Activated T-helper 17 cell treated with anti-CD3 and anti-CD28 coated beads, Interleukin-2, amount 50 U/mL, for 72 hours (primary cell): ENCODE results near the gene CHD2. TPM values are rescaled to one million over a fixed set of nuclear protein-coding genes. Genes with fewer than 3 reads are reported as not detected.

Experiments
- ATAC-seq: fragments of 150-1000 bp; cut with Tn5 transposase; replicated peaks from 2 replicates; pipeline ENCODE4 v1.10.0; 2021; ENCODE audit warnings: mild to moderate bottlenecking, moderate library complexity
- H3K27ac Mint-ChIP-seq: one replicate; pipeline ENCODE4 v1.8.0; 2022; ENCODE audit warnings: mixed read lengths
- H3K27me3 Mint-ChIP-seq: one replicate; pipeline ENCODE4 v1.8.0; 2022; ENCODE audit warnings: mixed read lengths
- H3K36me3 Mint-ChIP-seq: one replicate; pipeline ENCODE4 v1.8.0; 2022; ENCODE audit warnings: low read depth, mild to moderate bottlenecking, mixed read lengths
- H3K4me1 Mint-ChIP-seq: one replicate; pipeline ENCODE4 v1.8.0; 2022; ENCODE audit warnings: mixed read lengths
- H3K4me3 Mint-ChIP-seq: one replicate; pipeline ENCODE4 v1.8.0; 2022; ENCODE audit warnings: mild to moderate bottlenecking, mixed read lengths
- H3K9me3 Mint-ChIP-seq: one replicate; pipeline ENCODE4 v1.8.0; 2022; ENCODE audit warnings: mixed read lengths
- total RNA-seq, 2 donors: library from RNA; stranded (reverse); gene quantifications; one replicate each; pipeline ENCODE4 v1.2.3, GENCODE V29; 2022

Gene CHD2
- total RNA-seq, 2 donors from 2014 or later = 159 to 357 TPM

DNA sequence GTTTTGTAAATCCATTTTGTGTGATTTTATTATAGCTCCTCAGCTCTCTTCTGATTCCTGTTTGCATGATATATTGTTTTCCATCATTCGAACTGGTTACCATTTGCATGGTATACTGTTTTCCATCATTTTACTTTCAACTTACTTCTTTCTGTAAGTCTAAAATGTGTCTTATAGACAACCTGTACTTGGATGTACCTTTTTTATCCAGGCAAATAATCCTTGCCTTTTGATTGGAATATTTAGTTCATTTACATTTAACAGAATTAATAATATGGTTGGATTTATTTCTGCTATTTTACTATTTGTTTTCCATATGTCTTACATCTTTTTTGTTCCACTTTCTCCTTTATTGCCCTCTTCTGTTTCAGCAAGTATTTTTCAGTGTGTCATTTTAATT, 62.8 kb downstream of the CHD2 start:
- H3K4me1 Mint-ChIP-seq = peaks cover 46% of the 10 kb centered on the region

DNA sequence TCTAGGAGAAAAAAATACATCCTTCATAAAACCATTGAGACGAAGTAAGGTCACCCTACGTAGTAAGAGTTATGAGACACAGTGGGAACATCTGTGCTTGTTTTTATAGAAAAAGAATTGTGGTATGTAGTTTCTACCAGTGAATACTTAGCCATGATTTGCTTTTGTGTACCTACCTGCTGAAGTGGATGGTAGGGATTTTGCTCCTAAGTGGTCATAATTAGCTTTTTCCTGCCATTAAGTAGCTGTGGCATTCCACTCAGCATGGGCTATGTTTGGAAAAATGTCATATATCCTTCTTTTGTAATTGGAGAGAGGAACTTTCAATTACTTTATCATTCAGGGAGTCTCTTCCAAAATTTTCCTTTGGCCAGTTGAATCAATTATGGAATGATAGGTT, 63.7 kb downstream of the CHD2 start:
- Mint-ChIP-seq H3K9me3 (no peaks in the 10 kb centered on the region), H3K27ac (peak overlapping the region; percentile 78), H3K36me3 (no peaks in the 10 kb centered on the region), H3K4me1 (peaks cover 37% of the 10 kb centered on the region), H3K4me3 (peak overlapping the region; percentile 2), H3K27me3 (no peaks in the 10 kb centered on the region)
- ATAC-seq = no peak

More for the DNA sequence above, 62.8 kb downstream of the CHD2 start:
- ATAC-seq = no peak
- Mint-ChIP-seq H3K27me3 (no peaks in the 10 kb centered on the region), H3K27ac (peak overlapping the region; percentile 78), H3K36me3 (no peaks in the 10 kb centered on the region), H3K9me3 (no peaks in the 10 kb centered on the region), H3K4me3 (peak overlapping the region; percentile 25)

DNA sequence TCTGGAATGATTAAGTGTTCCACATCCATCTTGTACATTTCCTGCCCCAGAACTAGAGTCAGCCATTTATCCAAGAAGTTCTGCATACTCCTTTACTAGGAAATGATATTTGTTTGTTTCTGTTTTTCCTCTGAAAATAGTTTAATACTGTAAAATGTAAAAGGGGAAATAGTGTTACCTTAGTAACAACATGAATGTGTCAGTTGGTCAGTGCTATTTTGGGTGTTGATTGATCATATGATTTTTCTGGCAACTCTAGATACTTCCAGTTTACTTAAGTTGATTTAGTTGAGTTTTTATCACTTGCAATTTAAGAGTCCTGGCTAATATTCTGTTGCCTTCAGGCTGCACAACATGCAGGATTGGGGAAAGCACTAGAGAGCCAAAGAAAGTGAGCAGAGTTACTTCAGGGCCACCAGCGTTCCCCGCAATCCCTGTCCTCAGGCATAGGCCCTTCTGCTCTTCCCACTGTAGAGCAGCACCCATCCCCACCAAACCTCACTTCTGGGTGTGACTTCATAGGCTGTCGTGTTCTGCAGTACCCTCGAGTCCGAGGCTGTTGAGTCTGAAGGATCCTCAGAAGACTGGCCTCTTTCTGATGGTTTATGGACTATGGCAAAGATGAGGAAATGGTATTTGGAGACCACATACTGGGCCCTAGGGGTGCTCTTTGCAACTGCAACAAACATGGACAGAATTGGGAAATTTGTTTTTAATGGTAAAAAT, 69.0 kb downstream of the CHD2 start:
- H3K9me3 Mint-ChIP-seq = no peaks in the 10 kb centered on the region
- H3K4me1 Mint-ChIP-seq = peaks cover 15% of the 10 kb centered on the region
- H3K27ac Mint-ChIP-seq = peak overlapping the region; percentile 30
- no peaks in the 10 kb centered on the region for H3K36me3 Mint-ChIP-seq
- H3K27me3 Mint-ChIP-seq = no peaks in the 10 kb centered on the region
- no peak for ATAC-seq
- H3K4me3 Mint-ChIP-seq = no peak overlapping the region

DNA sequence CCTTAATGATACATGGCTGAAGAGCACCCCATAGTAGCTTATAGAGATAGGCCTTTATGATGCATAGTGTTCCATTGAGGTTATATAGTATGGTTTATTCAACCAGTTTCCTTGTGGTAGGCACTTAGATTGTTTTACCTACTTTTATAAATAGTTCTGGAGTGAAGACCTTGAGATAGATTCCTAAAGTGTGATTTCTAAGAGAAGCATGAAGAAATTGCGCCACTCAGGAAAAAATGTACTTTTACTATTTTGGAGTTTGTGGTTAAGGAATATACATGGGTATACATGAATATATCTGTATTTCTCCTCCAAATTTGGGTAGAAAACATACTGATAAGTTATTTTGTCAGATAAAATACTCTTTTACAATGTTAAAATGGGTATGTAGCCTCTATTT, 70.5 kb downstream of the CHD2 start:
- no peaks in the 10 kb centered on the region for H3K27me3 Mint-ChIP-seq

DNA sequence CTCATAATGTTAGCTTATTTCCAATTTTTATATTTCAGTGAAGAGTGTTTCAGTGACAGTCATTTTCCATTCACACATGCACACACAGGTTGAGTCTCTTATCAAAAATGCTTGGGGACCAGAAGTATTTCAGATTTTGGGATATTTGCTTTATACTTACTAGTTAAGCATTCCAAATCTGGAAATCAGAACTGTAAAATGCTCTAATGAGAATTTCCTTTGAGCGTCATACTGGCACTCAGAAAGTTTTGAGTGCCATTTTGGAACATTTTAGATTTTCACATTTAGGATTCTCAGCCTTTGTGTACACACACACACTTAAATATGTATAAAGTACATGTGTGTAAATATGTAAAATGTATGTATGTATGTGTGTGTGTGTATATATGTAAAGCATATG, 71.0 kb downstream of the CHD2 start:
- Mint-ChIP-seq H3K4me1 (peaks cover 21% of the 10 kb centered on the region), H3K27ac (peak overlapping the region; percentile 55), H3K27me3 (no peaks in the 10 kb centered on the region), H3K4me3 (no peak overlapping the region), H3K9me3 (no peaks in the 10 kb centered on the region), H3K36me3 (no peaks in the 10 kb centered on the region)
- ATAC-seq = no peak

More for the DNA sequence above, 70.5 kb downstream of the CHD2 start:
- Mint-ChIP-seq H3K4me1 (peaks cover 21% of the 10 kb centered on the region), H3K4me3 (no peak overlapping the region), H3K36me3 (no peaks in the 10 kb centered on the region), H3K27ac (no peak overlapping the region), H3K9me3 (no peaks in the 10 kb centered on the region)
- no peak for ATAC-seq

DNA sequence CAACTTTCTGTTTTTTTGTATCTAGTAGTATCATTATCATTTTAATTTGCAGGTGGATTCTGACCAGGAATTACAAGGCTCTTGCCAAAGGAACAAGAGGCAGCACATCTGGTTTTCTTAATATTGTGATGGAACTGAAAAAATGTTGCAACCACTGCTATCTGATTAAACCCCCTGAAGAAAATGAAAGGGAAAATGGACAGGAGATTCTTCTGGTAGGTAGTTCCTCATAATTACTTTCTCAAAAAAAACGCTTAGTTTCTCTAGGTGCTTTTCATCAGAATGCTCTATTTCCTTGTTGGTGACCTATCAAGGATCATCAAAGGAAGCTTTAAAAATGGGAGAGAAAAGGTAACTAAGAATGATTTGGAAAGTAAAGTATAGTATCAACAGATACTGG, 71.6 kb downstream of the CHD2 start:
- Mint-ChIP-seq H3K4me3 (no peak overlapping the region), H3K4me1 (peaks cover 21% of the 10 kb centered on the region), H3K9me3 (no peaks in the 10 kb centered on the region), H3K36me3 (no peaks in the 10 kb centered on the region), H3K27me3 (no peaks in the 10 kb centered on the region), H3K27ac (peak overlapping the region; percentile 55)
- ATAC-seq = no peak

DNA sequence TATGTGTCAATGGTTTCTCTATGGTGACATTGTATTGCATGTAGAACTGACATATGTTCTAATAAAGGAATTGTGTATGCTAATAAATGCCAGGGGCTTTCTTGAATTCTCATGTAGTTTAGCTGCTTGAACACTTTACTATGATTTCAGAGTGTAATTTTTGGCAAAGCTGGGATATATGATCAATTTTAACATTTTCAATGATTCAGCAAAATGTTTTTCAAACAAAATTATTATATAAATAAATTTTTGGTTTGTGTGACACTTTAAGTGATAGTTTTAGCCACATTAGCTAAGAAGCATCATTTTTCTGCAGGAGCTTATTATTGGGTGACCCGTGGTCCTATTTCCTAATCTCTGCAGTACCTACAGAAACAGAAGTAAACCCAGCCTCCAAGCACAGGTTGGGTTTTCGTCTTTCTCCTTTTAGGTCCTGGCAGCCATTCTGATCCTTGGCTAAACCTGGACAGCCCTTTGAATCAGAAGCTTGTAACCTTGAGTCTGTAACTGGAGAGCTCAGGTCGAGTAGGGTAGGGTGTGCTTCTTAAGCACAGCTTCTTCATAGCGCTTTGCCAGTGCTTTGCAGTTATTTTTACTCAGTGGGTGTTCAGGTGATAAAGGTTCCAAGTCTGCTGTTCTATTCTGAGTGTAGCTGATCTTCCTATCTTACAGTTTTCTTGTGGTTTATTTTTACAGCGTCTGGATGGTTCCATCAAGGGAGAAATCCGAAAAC, 74.2 kb downstream of the CHD2 start:
- H3K36me3 Mint-ChIP-seq = no peaks in the 10 kb centered on the region
- no peak for ATAC-seq
- peaks cover 22% of the 10 kb centered on the region for H3K4me1 Mint-ChIP-seq
- no peaks in the 10 kb centered on the region for H3K9me3 Mint-ChIP-seq
- H3K27me3 Mint-ChIP-seq = no peaks in the 10 kb centered on the region
- H3K4me3 Mint-ChIP-seq = no peak overlapping the region
- H3K27ac Mint-ChIP-seq = no peak overlapping the region

DNA sequence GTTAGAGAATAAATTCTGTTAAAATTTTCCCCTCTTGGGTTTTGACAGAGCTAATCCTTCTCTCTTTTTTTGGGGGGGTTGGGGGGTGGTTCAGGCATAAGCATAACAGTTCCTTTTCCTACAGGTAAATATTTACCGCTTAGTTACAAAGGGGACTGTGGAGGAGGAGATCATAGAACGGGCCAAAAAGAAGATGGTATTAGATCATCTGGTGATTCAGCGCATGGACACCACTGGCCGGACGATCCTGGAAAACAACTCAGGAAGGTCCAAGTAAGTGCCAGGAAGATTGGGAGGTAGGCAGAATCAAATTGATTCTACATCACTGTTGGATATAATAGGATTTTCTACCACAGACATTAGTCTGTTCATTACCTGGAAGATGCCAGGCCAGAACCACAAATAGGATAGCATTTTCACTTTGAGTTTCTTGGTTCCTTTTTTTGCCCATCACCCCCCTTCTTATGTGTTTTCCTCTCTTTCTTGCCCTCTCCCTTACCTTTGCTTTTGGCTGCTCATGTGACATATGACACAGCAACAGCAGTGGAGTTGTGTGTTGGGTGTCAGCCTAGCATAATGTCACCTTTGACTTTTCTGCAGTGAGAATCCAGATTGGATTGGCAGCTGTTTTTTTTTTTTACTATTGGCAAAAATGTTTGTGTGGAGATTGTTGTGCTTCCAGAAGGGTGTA, 79.0 kb downstream of the CHD2 start:
- peak; percentile 37 for ATAC-seq
- H3K36me3 Mint-ChIP-seq = no peaks in the 10 kb centered on the region

DNA sequence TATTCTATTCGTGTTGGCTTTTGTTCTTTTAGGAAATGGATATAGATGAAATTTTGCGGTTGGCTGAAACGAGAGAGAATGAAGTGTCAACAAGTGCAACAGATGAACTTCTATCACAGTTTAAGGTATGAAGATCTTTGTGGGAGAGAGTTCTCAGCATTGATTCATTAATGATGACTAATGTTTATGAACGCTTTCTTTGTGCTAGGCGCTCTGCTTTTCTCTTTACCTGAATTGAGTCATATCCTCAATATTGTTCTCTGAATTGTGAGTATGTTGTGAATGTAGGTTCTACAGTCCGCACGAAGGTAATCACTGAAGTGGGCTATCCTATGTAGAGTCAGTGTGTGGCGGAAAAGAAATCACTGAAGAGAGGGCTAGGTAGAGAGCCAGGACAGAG, 81.2 kb downstream of the CHD2 start:
- Mint-ChIP-seq H3K9me3 (no peaks in the 10 kb centered on the region), H3K36me3 (no peaks in the 10 kb centered on the region), H3K4me1 (peaks cover 22% of the 10 kb centered on the region), H3K27ac (no peak overlapping the region), H3K4me3 (no peak overlapping the region), H3K27me3 (no peaks in the 10 kb centered on the region)
- ATAC-seq = peak; percentile 95

More for the DNA sequence above, 79.0 kb downstream of the CHD2 start:
- peaks cover 30% of the 10 kb centered on the region for H3K4me1 Mint-ChIP-seq
- no peaks in the 10 kb centered on the region for H3K27me3 Mint-ChIP-seq
- peak overlapping the region; percentile 40 for H3K4me3 Mint-ChIP-seq
- no peaks in the 10 kb centered on the region for H3K9me3 Mint-ChIP-seq
- peak overlapping the region; percentile 44 for H3K27ac Mint-ChIP-seq

DNA sequence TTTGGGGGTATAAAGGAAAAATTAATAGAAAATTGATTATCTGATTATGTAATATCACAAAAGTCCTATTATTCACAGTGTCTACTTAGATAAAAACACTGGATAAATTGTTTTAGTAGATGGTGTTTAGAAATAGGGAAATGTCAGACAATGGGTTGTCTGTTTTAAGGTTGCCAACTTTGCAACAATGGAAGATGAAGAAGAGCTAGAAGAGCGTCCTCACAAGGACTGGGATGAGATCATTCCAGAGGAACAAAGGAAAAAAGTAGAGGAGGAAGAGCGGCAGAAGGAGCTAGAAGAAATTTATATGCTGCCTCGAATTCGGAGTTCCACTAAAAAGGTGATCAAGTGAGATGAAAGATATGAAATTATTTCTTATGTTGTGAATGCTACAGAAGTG, 84.0 kb downstream of the CHD2 start:
- ATAC-seq = no peak
- no peaks in the 10 kb centered on the region for H3K9me3 Mint-ChIP-seq

DNA sequence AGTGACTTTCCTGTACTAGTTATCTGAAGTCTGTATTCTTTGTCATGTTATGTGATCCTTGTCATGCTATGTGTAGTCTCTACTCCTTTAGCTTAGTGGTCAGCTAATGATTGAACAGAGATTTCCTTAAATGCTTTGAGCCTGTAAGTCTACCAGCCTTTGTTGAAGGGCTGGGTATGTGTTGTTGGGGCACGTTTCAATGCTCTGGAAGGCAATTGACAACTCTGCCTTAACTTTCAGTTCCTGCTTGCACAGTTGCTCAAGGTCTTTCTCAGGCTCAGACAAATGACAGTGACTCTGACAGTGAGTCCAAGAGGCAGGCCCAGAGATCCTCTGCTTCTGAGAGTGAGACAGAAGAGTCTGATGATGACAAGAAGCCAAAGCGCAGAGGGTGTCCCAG, 89.3 kb downstream of the CHD2 start:
- no peaks in the 10 kb centered on the region for H3K9me3 Mint-ChIP-seq

More for the DNA sequence above, 84.0 kb downstream of the CHD2 start:
- Mint-ChIP-seq H3K4me3 (no peak overlapping the region), H3K27me3 (no peaks in the 10 kb centered on the region), H3K27ac (peak overlapping the region; percentile 54), H3K4me1 (peaks cover 12% of the 10 kb centered on the region), H3K36me3 (no peaks in the 10 kb centered on the region)

DNA sequence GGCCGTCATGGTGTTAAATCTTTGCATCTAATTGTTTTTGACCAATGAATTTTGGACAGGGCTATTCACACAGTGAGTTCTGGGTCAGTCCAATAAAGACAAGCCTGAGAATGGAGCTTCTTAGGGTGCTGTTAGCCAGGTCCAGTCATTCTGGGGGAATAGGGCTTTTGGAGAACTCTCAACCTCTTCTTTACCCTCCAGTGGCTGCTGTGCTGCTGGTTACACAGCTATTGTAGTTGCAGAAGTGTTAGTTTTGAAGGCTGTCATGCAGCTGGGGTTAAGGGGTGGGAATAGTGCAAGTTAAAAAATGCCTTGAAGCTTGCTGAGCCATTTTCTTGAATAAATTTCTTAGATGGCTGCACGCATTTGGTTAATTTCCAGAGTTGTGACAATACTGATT, 89.9 kb downstream of the CHD2 start:
- peaks cover 5% of the 10 kb centered on the region for H3K4me1 Mint-ChIP-seq
- H3K27ac Mint-ChIP-seq = peak overlapping the region; percentile 8
- H3K27me3 Mint-ChIP-seq = no peaks in the 10 kb centered on the region
- no peak for ATAC-seq
- no peaks in the 10 kb centered on the region for H3K9me3 Mint-ChIP-seq
- no peaks in the 10 kb centered on the region for H3K36me3 Mint-ChIP-seq
- no peak overlapping the region for H3K4me3 Mint-ChIP-seq

More for the DNA sequence above, 89.3 kb downstream of the CHD2 start:
- Mint-ChIP-seq H3K27me3 (no peaks in the 10 kb centered on the region), H3K27ac (peak overlapping the region; percentile 8), H3K4me3 (no peak overlapping the region), H3K4me1 (peaks cover 5% of the 10 kb centered on the region), H3K36me3 (no peaks in the 10 kb centered on the region)
- no peak for ATAC-seq

DNA sequence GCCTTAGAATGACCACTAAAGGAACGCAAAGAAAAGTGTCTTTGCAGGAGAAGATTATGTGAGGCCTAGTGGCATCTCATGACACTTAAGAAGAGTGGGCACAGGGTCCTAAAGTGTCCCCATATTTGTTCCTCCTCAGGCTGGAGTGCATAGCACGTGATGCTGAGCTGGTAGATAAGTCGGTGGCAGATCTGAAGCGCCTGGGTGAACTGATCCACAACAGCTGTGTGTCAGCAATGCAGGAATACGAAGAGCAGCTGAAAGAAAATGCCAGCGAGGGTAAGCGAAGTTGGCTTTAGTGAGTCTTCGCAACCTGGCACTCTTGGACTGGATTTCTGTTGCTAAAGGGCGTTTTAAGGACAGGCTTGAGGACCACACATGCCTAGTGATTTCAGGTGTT, 92.6 kb downstream of the CHD2 start:
- Mint-ChIP-seq H3K27ac (peak overlapping the region; percentile 14), H3K4me3 (no peak overlapping the region), H3K4me1 (peaks cover 8% of the 10 kb centered on the region), H3K27me3 (no peaks in the 10 kb centered on the region), H3K36me3 (no peaks in the 10 kb centered on the region), H3K9me3 (no peaks in the 10 kb centered on the region)
- peak; percentile 14 for ATAC-seq

DNA sequence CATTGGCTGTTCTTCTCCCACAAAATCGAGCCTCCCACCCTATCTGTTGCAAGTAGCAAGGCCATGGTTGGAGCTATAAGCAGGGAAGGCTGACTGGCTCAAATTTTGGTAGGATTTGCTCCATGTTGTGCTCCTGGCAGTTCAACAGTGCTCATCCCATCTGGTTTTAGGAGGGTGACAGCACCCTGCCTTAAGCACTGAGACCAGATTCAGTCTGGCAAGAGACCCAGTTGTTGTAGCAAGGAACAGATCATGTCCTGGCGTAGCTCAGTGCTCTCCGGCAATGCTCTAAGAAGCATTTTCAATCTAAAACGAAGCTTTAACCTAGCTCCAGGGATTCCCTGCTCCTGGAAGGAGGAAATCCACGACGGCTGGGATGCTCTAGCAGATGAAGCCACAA, 97.7 kb downstream of the CHD2 start:
- Mint-ChIP-seq H3K9me3 (no peaks in the 10 kb centered on the region), H3K27ac (peak overlapping the region; percentile 21), H3K27me3 (no peaks in the 10 kb centered on the region), H3K4me1 (peaks cover 9% of the 10 kb centered on the region), H3K4me3 (no peak overlapping the region), H3K36me3 (no peaks in the 10 kb centered on the region)
- no peak for ATAC-seq

DNA sequence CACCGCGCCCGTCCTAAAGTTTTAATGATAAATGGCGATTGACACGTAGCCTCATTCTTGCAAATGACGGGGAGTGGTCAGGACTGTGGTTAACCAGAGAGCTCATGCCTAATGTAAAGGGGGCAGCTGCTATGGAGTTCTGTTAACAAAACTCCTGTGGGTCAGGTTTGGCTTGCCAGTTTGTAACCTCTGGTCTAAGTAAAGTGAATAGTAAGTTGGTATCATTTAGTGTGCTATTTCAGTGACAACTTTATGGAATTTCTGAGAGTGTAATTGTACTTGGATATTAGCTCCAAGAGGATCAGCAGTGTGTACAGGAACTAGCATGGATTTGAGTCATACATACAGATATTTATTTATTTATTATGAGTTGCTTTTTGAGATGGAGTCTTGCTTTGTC, 101.0 kb downstream of the CHD2 start:
- Mint-ChIP-seq H3K4me1 (peaks cover 16% of the 10 kb centered on the region), H3K4me3 (no peak overlapping the region), H3K9me3 (no peaks in the 10 kb centered on the region), H3K27ac (peak overlapping the region; percentile 51), H3K36me3 (no peaks in the 10 kb centered on the region), H3K27me3 (no peaks in the 10 kb centered on the region)
- no peak for ATAC-seq
